Natural killer cell (primary cell): Measurements from ENCODE around the gene FBXW11. TPM values are rescaled to one million over a fixed set of nuclear protein-coding genes. Genes with fewer than 3 reads are reported as not detected.

ENCODE experiments used
- ATAC-seq, 3 donors: fragments of 150-1000 bp in 2 of 3; fragments of 200-7000 bp in 1 of 3; cut with Tn5 transposase; 1 replicate in 1 of 3; 2 replicates in 2 of 3; pipeline ENCODE4 v1.10.0; 2021; ENCODE audit warnings: mild to moderate bottlenecking in 2 of 3, moderate library complexity in 2 of 3
- DNase-seq, 2 donors: peaks; one replicate each; pipeline versions ENCODE4 v3.0.0 to v3.0.0-alpha.2; 2013 to 2021; ENCODE audit warnings: mixed read lengths in 1 of 2
- H3K27ac ChIP-seq: one replicate; pipeline ENCODE4 v1.5.1; 2013; ENCODE audit warnings: mild to moderate bottlenecking, low read length
- H3K27me3 ChIP-seq: one replicate; pipeline ENCODE4 v1.6.1; 2013; ENCODE audit warnings: low read length; ENCODE audit not compliant: control insufficient read depth, insufficient read depth
- H3K36me3 ChIP-seq: one replicate; pipeline ENCODE4 v1.6.1; 2013; ENCODE audit warnings: low read length; ENCODE audit not compliant: control insufficient read depth, insufficient read depth
- H3K4me1 ChIP-seq: one replicate; pipeline ENCODE4 v1.6.1; 2013; ENCODE audit warnings: low read length; ENCODE audit not compliant: control insufficient read depth, insufficient read depth
- H3K4me3 ChIP-seq: one replicate; pipeline ENCODE4 v1.5.1; 2013; ENCODE audit warnings: low read length
- H3K9me3 ChIP-seq: one replicate; pipeline ENCODE4 v1.6.1; 2013; ENCODE audit warnings: low read length; ENCODE audit not compliant: control insufficient read depth, insufficient read depth
- H3K27ac Mint-ChIP-seq, 2 donors: one replicate each; pipeline ENCODE4 v1.8.0; 2022; ENCODE audit warnings: mild to moderate bottlenecking in 2 of 2, mixed read lengths in 2 of 2, moderate library complexity in 1 of 2
- H3K27me3 Mint-ChIP-seq, 2 donors: one replicate each; pipeline ENCODE4 v1.8.0; 2022; ENCODE audit warnings: low read depth in 2 of 2, mixed read lengths in 2 of 2
- H3K36me3 Mint-ChIP-seq: one replicate; pipeline ENCODE4 v1.8.0; 2022; ENCODE audit warnings: mixed read lengths
- H3K4me1 Mint-ChIP-seq, 2 donors: one replicate each; pipeline ENCODE4 v1.8.0; 2022; ENCODE audit warnings: mixed read lengths in 2 of 2
- H3K4me3 Mint-ChIP-seq: one replicate; pipeline ENCODE4 v1.8.0; 2022; ENCODE audit warnings: mild to moderate bottlenecking, moderate library complexity, mixed read lengths
- H3K9me3 Mint-ChIP-seq, 2 donors: one replicate each; pipeline ENCODE4 v1.8.0; 2022; ENCODE audit warnings: mixed read lengths in 2 of 2
- CTCF ChIP-seq: fragments of 200-600 bp; IDR thresholded peaks from one replicate; pipeline ENCODE4 v1.8.0; 2022; ENCODE audit warnings: antibody characterized with exemption
- WGBS: methylation state at CpG from one replicate; pipeline ENCODE4 v1.1.7; 2013; ENCODE audit warnings: missing lambda C conversion rate; ENCODE audit not compliant: insufficient coverage; 5-methylcytosine and 5-hydroxymethylcytosine counted together
- intact Hi-C: fragments of 100-400 bp; cut with micrococcal nuclease; formaldehyde crosslinking; loops from one replicate; pipeline ENCODE4 v1.14.2; 2022
- total RNA-seq, 4 donors: library from RNA; stranded (reverse); fragments of 120-200 nt in 1 of 4; gene quantifications; one replicate each; pipeline versions ENCODE4 v1.2.3 to v1.2.4, GENCODE V29; 2013 to 2022

FBXW11 gene
- total RNA-seq, 3 donors from 2014 or later (not counting 1 experiment from before 2014, with no cell fraction given), result 26.7 to 40.3 (median 39.5) TPM

- H3K4me3 ChIP-seq, result no peak overlapping the region
Measured at GRCh38 chr5:171816666-171817065, 189.8 kb downstream of the FBXW11 start.

GRCh38 chr5:171813813-171814490, 192.5 kb downstream of the FBXW11 start:
- Mint-ChIP-seq H3K27me3 (peaks cover 0 to 5% of the 10 kb centered on the region in 2 donors), H3K27ac (no peak overlapping the region), H3K9me3 (no peaks in the 10 kb centered on the region), H3K4me3 (no peak overlapping the region), H3K4me1 (no peaks in the 10 kb centered on the region), H3K36me3 (no peaks in the 10 kb centered on the region)
- no peaks in the 10 kb centered on the region for H3K36me3 ChIP-seq
- ATAC-seq (no peak), DNase-seq (no peak)
- no peaks in the 10 kb centered on the region for H3K9me3 ChIP-seq
- intact Hi-C loops, result no loop called here
- 96% methylated on average over 7 of the region's 7 CpGs for WGBS
- no peak overlapping the region for H3K4me3 ChIP-seq
- H3K27ac ChIP-seq, result no peak overlapping the region
- H3K4me1 ChIP-seq, result no peaks in the 10 kb centered on the region
- no peaks in the 10 kb centered on the region for H3K27me3 ChIP-seq
- TF ChIP-seq CTCF, result no peak

More at GRCh38 chr5:171816666-171817065, 189.8 kb downstream of the FBXW11 start:
- 63% methylated on average over 1 of the region's 1 CpG for WGBS
- Histone ChIP-seq H3K27me3 (no peaks in the 10 kb centered on the region), H3K36me3 (no peaks in the 10 kb centered on the region), H3K9me3 (no peaks in the 10 kb centered on the region), H3K4me1 (no peaks in the 10 kb centered on the region), H3K27ac (no peak overlapping the region)
- H3K27me3 Mint-ChIP-seq, result peaks cover 0 to 2% of the 10 kb centered on the region in 2 donors
- TF ChIP-seq CTCF, result no peak
- H3K36me3 Mint-ChIP-seq, result no peaks in the 10 kb centered on the region
- DNase-seq, result no peak
- intact Hi-C loops, result no loop called here
- H3K4me1 Mint-ChIP-seq, result no peaks in the 10 kb centered on the region
- H3K4me3 Mint-ChIP-seq, result no peak overlapping the region
- no peak overlapping the region for H3K27ac Mint-ChIP-seq
- ATAC-seq, result no peak
- no peaks in the 10 kb centered on the region for H3K9me3 Mint-ChIP-seq

- no peaks in the 10 kb centered on the region for H3K36me3 Mint-ChIP-seq
- TF ChIP-seq CTCF, result no peak
- no peak overlapping the region for H3K4me3 ChIP-seq
- no peak overlapping the region for H3K27ac ChIP-seq
- intact Hi-C loops, result no loop called here
- H3K9me3 Mint-ChIP-seq, result no peaks in the 10 kb centered on the region
- no peaks in the 10 kb centered on the region for H3K9me3 ChIP-seq
- no peaks in the 10 kb centered on the region for H3K27me3 ChIP-seq
- ATAC-seq (no peak), DNase-seq (no peak)
- H3K27ac Mint-ChIP-seq, result no peak overlapping the region
- no peaks in the 10 kb centered on the region for H3K4me1 Mint-ChIP-seq
- H3K4me1 ChIP-seq, result no peaks in the 10 kb centered on the region
- no peaks in the 10 kb centered on the region for H3K36me3 ChIP-seq
- H3K4me3 Mint-ChIP-seq, result no peak overlapping the region
- 91% methylated on average over 4 of the region's 4 CpGs for WGBS
- H3K27me3 Mint-ChIP-seq, result peaks cover 5 to 6% of the 10 kb centered on the region in 2 donors
Measured at GRCh38 chr5:171813270-171813669, 193.2 kb downstream of the FBXW11 start.

Other genes with a start within 250 kb of the FBXW11 start
- gene SMIM23, start 220.8 kb downstream of the FBXW11 start, total RNA-seq, result not detected
- gene STK10, start 181.6 kb upstream of the FBXW11 start, total RNA-seq, result 100 to 1,000 TPM; 705 to 879 (median 783) TPM
- not detected for gene EFCAB9, start 187.5 kb upstream of the FBXW11 start, total RNA-seq